ENCODE results near the gene PSORS1C1. TPM values are rescaled to one million over a fixed set of nuclear protein-coding genes. Genes with fewer than 3 reads are reported as not detected.
"Not testable (repeated sequence)": the region's sequence is repeated elsewhere in the genome, so short reads cannot be mapped to it uniquely, and the experiment has no call there.

PSORS1C1 gene
- total RNA-seq, 1 donor from 2014 or later = not detected

DNA sequence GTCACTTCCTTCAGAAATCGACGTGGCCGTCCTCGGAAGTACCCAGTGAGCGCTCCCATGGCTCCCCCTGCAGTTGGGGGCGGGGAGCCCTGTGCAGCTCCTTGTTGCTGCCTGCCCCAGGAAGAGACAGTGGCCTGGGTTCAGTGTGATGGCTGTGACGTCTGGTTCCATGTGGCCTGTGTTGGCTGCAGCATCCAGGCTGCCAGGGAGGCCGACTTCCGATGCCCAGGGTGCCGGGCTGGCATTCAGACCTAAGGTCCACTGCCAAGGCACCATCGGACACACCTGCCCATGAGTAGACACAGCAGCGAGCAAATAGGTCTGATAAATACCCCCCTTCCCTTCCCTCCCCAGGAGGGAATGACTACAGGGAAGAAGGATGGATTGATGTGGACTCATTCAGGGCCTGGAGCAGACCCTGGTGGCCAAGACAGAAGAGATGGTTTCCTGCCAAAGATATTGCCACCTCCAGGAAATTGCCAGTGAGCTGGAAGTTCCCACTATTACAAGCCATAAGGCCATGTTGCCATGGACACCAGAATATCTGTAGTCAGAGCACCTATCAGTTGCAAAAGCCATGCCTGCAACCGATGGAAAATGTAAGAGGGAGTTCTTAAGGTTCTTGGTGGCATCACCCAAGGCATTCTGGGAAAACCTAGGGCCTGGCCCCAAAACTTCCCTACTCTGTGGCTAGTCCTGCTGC is 48.0 kb downstream of the PSORS1C1 start:
- Mint-ChIP-seq H3K27ac (peak overlapping the region; percentile 25), H3K27me3 (peaks cover 3% of the 10 kb centered on the region), H3K4me3 (no peak overlapping the region), H3K9me3 (no peaks in the 10 kb centered on the region), H3K4me1 (peaks cover 47% of the 10 kb centered on the region), H3K36me3 (ENCODE audit: low read depth) (peaks cover 45% of the 10 kb centered on the region)
- DNase-seq = no peak
- intact Hi-C loops (cut with micrococcal nuclease) = no loop called here

GRCh38 chr6:31163922-31164321 is 49.3 kb downstream of the PSORS1C1 start:
- H3K27ac Mint-ChIP-seq = no peak overlapping the region
- H3K4me1 Mint-ChIP-seq = peaks cover 41% of the 10 kb centered on the region
- intact Hi-C loops (cut with micrococcal nuclease) = no loop called here
- H3K36me3 Mint-ChIP-seq (ENCODE audit: low read depth) = peaks cover 40% of the 10 kb centered on the region
- no peak for DNase-seq
- no peaks in the 10 kb centered on the region for H3K27me3 Mint-ChIP-seq
- H3K4me3 Mint-ChIP-seq = no peak overlapping the region
- H3K9me3 Mint-ChIP-seq = no peaks in the 10 kb centered on the region

DNA sequence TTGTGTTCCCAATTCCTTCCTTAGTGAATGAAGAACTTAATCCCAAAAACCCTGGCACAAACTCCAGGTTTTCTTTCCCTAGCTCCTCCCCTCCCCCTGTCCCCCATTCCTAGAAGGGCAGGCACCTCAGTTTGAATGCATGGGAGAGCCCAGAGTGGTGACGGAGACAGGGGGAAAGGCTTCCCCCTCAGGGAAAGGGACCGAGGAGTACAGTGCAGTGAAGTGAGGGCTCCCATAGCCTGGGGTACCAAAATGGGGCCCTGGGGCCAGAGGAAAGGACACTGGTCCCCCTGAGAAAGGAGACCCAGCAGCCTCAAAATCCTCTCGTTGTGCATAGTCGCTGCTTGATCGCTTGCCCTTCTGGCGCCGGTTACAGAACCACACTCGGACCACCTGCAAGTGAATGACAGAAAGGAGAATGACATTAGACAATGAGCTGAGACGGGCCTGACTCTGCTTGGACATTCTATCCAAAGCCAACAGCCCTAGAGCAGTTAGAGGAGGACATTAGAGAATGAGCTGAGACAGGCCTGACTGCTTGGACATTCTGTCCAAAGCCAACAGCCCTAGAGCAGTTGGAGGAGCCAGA is 50.0 kb downstream of the PSORS1C1 start:
- H3K27me3 Mint-ChIP-seq; DNase-seq; H3K9me3 Mint-ChIP-seq; intact Hi-C loops (cut with micrococcal nuclease); H3K4me3 Mint-ChIP-seq: not testable (repeated sequence)
- peaks cover 36% of the 10 kb centered on the region for H3K4me1 Mint-ChIP-seq
- peak overlapping the region; percentile 54 for H3K27ac Mint-ChIP-seq
- peaks cover 39% of the 10 kb centered on the region for H3K36me3 Mint-ChIP-seq (ENCODE audit: low read depth)

DNA sequence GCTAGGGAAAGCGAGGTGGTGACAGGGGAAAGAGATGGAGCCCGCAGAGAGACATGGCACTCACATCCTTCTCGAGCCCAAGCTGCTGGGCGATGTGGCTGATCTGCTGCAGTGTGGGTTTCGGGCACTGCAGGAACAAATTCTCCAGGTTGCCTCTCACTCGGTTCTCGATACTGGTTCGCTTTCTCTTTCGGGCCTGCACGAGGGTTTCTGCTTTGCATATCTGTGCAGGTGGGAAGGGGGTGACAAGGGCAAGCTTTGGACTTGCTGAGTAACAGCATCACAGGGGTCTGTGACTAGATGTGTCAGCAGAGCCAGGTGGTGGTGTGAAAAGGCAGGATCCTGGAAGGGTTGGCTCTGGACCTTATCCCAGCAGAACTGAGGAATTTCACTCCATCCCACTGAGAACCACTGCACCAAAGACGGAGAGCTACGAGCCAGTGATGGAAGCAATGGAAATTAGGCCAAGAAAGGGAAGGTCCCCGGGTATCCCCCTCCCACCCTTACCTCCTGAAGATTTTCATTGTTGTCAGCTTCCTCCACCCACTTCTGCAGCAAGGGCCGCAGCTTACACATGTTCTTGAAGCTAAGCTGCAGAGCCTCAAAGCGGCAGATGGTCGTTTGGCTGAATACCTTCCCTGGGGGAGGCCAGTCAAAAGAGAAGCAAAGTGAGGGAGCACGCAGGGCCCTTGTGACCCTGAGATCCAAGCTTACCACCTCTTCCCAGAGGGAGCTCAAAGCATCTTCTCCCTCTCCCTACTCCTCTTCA is 50.6 kb downstream of the PSORS1C1 start:
- DNase-seq; H3K9me3 Mint-ChIP-seq; intact Hi-C loops (cut with micrococcal nuclease); H3K4me3 Mint-ChIP-seq; H3K27me3 Mint-ChIP-seq: not testable (repeated sequence)
- Mint-ChIP-seq H3K4me1 (peaks cover 30% of the 10 kb centered on the region), H3K27ac (peak overlapping the region; percentile 54), H3K36me3 (ENCODE audit: low read depth) (peaks cover 34% of the 10 kb centered on the region)

DNA sequence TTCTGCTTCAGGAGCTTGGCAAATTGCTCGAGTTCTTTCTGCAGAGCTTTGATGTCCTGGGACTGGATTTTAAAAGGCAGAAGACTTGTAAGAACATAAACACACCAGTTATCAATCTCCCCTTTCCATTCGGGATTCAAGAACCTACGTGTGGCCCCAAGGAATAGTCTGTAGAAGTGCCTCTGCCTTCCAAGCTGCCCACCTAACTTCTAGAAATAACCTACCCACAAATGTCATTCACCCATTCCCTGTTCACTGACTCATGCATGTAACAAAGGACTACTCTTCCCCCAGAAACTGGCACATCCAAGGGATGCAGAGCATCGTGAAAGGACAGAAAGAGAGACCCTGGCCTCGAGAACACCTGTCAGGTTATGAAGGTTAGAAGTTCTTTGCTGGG is 51.4 kb downstream of the PSORS1C1 start:
- Mint-ChIP-seq H3K4me1 (peaks cover 27% of the 10 kb centered on the region), H3K27me3 (no peaks in the 10 kb centered on the region), H3K27ac (peak overlapping the region; percentile 11), H3K9me3 (no peaks in the 10 kb centered on the region), H3K4me3 (no peak overlapping the region), H3K36me3 (ENCODE audit: low read depth) (peaks cover 30% of the 10 kb centered on the region)
- intact Hi-C loops (cut with micrococcal nuclease) = no loop called here
- DNase-seq = no peak

DNA sequence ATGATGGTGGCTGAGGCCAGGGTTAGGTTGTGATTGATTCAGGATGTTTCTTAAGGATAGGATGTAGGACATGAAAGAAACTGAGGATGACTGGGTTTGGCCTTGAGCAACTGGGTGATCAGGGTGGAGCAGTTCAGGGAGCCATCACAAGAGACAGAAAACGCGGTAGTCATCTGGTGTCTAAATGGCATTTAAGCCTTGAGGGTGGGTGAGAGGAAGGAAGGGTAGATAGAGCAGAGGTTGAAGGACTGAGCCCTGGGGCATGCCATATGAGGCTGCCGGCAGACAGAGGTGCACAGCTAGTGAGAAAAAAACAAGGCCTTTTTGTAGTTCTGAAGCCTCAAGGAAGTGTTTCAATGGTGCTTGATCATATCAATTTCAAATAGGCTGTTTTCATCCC is 54.0 kb downstream of the PSORS1C1 start:
- no peak for DNase-seq
- no peaks in the 10 kb centered on the region for H3K27me3 Mint-ChIP-seq
- no peak overlapping the region for H3K4me3 Mint-ChIP-seq
- peaks cover 7% of the 10 kb centered on the region for H3K36me3 Mint-ChIP-seq (ENCODE audit: low read depth)
- peaks cover 10% of the 10 kb centered on the region for H3K4me1 Mint-ChIP-seq
- peak overlapping the region; percentile 1 for H3K27ac Mint-ChIP-seq
- intact Hi-C loops (cut with micrococcal nuclease) = no loop called here
- H3K9me3 Mint-ChIP-seq = no peaks in the 10 kb centered on the region

DNA sequence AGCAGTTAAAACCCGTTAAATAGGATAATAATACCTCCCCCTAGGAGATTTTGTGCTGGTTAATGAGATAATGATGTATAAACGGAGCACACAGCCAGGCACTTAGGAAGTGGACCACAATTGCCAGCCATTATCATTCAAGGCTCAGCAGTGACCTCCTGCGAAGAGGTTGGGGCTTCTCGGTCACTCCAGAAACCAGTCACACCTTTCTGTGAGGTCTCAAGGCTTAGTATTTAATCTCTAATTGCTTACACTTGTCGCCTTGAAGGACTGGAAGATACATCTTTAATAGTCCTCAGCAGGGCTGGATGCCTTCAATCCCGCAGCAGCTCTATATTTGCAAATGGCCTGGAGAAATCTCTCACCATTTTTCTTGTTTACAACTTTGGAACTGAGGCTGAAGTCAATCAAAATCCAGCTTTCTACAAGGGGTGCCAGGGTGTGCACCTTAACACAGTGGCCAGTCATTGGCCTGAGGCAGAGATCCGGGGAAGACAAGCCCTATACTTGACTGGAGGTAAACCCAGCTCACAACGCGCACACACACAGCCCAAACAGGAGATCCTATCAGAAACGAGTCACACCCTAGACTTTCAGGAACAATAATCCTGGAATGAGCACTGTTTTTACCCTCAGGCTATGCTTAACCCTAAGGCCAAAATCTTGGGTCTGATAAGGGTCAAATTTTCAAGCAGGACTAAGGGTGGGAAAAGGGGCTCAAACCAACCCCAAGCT is 54.7 kb downstream of the PSORS1C1 start:
- intact Hi-C loops (cut with micrococcal nuclease) = no loop called here
- H3K27ac Mint-ChIP-seq = peak overlapping the region; percentile 18
- no peaks in the 10 kb centered on the region for H3K9me3 Mint-ChIP-seq

GRCh38 chr6:31169858-31170599 is 55.4 kb downstream of the PSORS1C1 start:
- intact Hi-C loops (cut with micrococcal nuclease); H3K27me3 Mint-ChIP-seq; H3K9me3 Mint-ChIP-seq; H3K36me3 Mint-ChIP-seq (ENCODE audit: low read depth); DNase-seq; H3K4me3 Mint-ChIP-seq; H3K4me1 Mint-ChIP-seq; H3K27ac Mint-ChIP-seq: not testable (repeated sequence)

More for the DNA sequence above, 54.7 kb downstream of the PSORS1C1 start:
- Mint-ChIP-seq H3K4me1 (peaks cover 5% of the 10 kb centered on the region), H3K36me3 (ENCODE audit: low read depth) (peaks cover 5% of the 10 kb centered on the region), H3K4me3 (no peak overlapping the region), H3K27me3 (no peaks in the 10 kb centered on the region)
- DNase-seq = no peak

- H3K27ac Mint-ChIP-seq = no peak within 1 kb of the TSS
- peaks cover 2% of the 10 kb centered on the region for H3K4me1 Mint-ChIP-seq
- H3K4me3 Mint-ChIP-seq = no peak within 1 kb of the TSS
These were observed 55.9 kb downstream of the PSORS1C1 start, which contains the start of gene POU5F1 for GRCh38 chr6:31170600-31170881. Gene POU5F1, minus strand, starts transcription at chr6:31170682. Its CDS starts 62 bp downstream, at chr6:31170620.

GRCh38 chr6:31170987-31171671 is 56.5 kb downstream of the PSORS1C1 start:
- peaks cover 4% of the 10 kb centered on the region for H3K4me1 Mint-ChIP-seq

More at GRCh38 chr6:31170600-31170881, 55.9 kb downstream of the PSORS1C1 start, which contains the start of gene POU5F1:
- no peaks in the 10 kb centered on the region for H3K27me3 Mint-ChIP-seq
- no peak for DNase-seq
- intact Hi-C loops (cut with micrococcal nuclease) = no loop called here
- H3K9me3 Mint-ChIP-seq = no peaks in the 10 kb centered on the region
- peaks cover 3% of the 10 kb centered on the region for H3K36me3 Mint-ChIP-seq (ENCODE audit: low read depth)

DNA sequence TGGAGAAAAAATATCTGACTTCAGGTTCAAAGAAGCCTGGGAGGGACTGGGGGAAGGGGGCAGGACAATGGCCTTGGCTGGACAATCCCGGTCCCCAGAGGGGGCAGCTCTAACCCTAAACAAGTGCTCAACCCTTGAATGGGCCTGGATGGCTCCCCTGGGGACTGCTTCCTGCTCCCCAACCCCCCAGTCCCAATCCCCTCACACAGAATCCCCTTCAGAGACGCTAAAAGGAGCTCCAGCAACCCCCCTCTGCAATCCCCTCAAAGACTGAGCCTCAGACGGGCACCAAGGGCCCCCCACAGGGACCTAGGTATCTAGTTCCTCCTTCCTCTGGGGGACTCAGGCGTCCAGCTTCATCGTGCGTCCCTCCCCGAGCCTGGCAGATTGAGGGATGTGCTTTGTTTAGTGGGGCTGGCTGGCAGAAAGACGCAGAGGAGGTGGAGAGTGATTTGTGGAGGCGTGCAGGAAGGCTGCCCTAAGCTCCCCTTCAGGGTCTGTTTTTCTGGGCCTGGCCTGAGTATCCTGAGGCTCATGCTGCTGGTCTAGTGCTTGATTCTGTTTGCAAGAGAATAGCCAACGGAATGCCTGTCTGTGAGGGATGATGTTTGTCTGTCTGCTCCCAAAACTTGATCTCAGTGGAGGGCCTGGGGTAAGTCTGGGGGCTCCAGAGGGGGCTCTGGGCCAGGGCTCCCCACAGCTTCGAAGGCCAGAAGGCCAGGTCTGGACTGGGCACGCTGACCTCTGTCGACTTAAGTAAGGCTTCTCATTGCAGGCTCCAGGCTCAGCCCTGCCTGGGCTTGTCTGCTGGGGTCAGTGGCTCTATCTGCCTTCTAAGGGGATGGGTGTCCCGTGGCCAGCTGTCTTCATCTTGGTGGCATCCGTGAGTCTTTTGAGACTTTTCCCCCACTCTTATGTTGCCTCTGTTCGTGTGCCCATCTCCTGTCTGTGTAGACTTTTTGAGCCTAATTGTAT is 57.6 kb downstream of the PSORS1C1 start:
- intact Hi-C loops (cut with micrococcal nuclease) = no loop called here
- H3K27ac Mint-ChIP-seq = no peak overlapping the region
- no peaks in the 10 kb centered on the region for H3K27me3 Mint-ChIP-seq
- H3K4me3 Mint-ChIP-seq = no peak overlapping the region
- H3K4me1 Mint-ChIP-seq = peaks cover 5% of the 10 kb centered on the region
- H3K36me3 Mint-ChIP-seq (ENCODE audit: low read depth) = peaks cover 1% of the 10 kb centered on the region
- no peaks in the 10 kb centered on the region for H3K9me3 Mint-ChIP-seq
- DNase-seq = no peak

More at GRCh38 chr6:31170987-31171671, 56.5 kb downstream of the PSORS1C1 start:
- Mint-ChIP-seq H3K9me3 (no peaks in the 10 kb centered on the region), H3K36me3 (ENCODE audit: low read depth) (peaks cover 1% of the 10 kb centered on the region), H3K4me3 (no peak overlapping the region), H3K27me3 (no peaks in the 10 kb centered on the region), H3K27ac (no peak overlapping the region)
- intact Hi-C loops (cut with micrococcal nuclease) = no loop called here
- DNase-seq = no peak

DNA sequence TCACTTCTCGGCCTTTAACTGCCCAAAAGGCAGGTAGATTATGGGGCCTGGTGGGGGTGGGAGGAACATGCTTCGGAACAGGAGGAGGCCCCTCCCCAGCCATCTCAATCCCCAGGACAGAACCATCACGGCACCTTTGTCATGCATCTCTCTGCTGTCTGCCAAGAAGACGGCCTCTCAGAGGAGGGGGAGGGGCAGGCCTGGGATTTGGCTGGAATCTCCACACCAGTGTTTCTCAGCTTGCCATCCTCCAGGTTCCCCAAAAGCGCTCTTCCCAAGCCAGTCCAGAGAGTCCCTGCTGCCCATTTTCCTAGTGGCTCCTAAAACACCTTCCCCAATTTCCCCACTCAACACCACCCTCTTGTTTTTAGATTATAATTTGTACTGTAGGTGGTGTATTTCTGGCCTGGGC is 58.4 kb downstream of the PSORS1C1 start:
- no peak overlapping the region for H3K27ac Mint-ChIP-seq
- intact Hi-C loops (cut with micrococcal nuclease) = no loop called here

More for the DNA sequence above, 58.4 kb downstream of the PSORS1C1 start:
- no peaks in the 10 kb centered on the region for H3K36me3 Mint-ChIP-seq (ENCODE audit: low read depth)
- H3K9me3 Mint-ChIP-seq = no peaks in the 10 kb centered on the region
- H3K4me1 Mint-ChIP-seq = peaks cover 5% of the 10 kb centered on the region
- H3K27me3 Mint-ChIP-seq = no peaks in the 10 kb centered on the region
- H3K4me3 Mint-ChIP-seq = no peak overlapping the region
- no peak for DNase-seq

All from activated CD4-positive, alpha-beta T cell treated with anti-CD3 and anti-CD28 coated beads, Interleukin-2, amount 10 ng/mL, durations not matched to agents 24 days and 14 days (primary cell).